NCI-H510A treated with DMSO at 0.1 percent for 48 hours (cell line): Measurements from ENCODE around the gene KRT82.
A peak's percentile ranks its signal among the peaks of the same experiment; 100 is the strongest.
"Not testable (repeated sequence)": the region's sequence is repeated elsewhere in the genome, so short reads cannot be mapped to it uniquely, and the experiment has no call there.

Experiments
- DNase-seq: peaks from one replicate; lab custom pipeline; 2025; lab: John Stamatoyannopoulos, UW

The KRT82 gene

GRCh38 chr12:52410589-52411248 is 4.6 kb upstream of the KRT82 start:
- DNase-seq: not testable (repeated sequence)

GRCh38 chr12:52407918-52408317 is 1.8 kb upstream of the KRT82 start:
- no peak for DNase-seq

GRCh38 chr12:52404951-52405350 is 1.2 kb downstream of the KRT82 start:
- DNase-seq: no peak

GRCh38 chr12:52403561-52403960 is 2.6 kb downstream of the KRT82 start:
- DNase-seq: no peak

GRCh38 chr12:52402873-52403540 is 3.1 kb downstream of the KRT82 start:
- no peak for DNase-seq

- no peak for DNase-seq
Measured at GRCh38 chr12:52402377-52402776, 3.8 kb downstream of the KRT82 start.

- DNase-seq: no peak
Measured at GRCh38 chr12:52401926-52402325, 4.2 kb downstream of the KRT82 start.

GRCh38 chr12:52401526-52401925 is 4.6 kb downstream of the KRT82 start:
- DNase-seq: no peak

- no peak for DNase-seq
Measured at GRCh38 chr12:52400906-52401305, 5.2 kb downstream of the KRT82 start.

- no peak for DNase-seq
Measured at GRCh38 chr12:52399756-52400155, 6.4 kb downstream of the KRT82 start.

- DNase-seq: no peak
Measured at GRCh38 chr12:52398176-52398575, 8.0 kb downstream of the KRT82 start.

GRCh38 chr12:52396656-52397055 is 9.5 kb downstream of the KRT82 start:
- DNase-seq: no peak

GRCh38 chr12:52395761-52396434 is 10.2 kb downstream of the KRT82 start:
- peak; percentile 31 for DNase-seq

GRCh38 chr12:52394836-52395405 is 11.2 kb downstream of the KRT82 start:
- no peak for DNase-seq

GRCh38 chr12:52392465-52393007 is 13.6 kb downstream of the KRT82 start:
- DNase-seq: no peak

- DNase-seq: no peak
Measured at GRCh38 chr12:52391618-52392002, 14.5 kb downstream of the KRT82 start.

- DNase-seq: no peak
Measured at GRCh38 chr12:52390739-52391617, 15.2 kb downstream of the KRT82 start.

- DNase-seq: no peak
Measured at GRCh38 chr12:52389313-52390207, 16.6 kb downstream of the KRT82 start.

GRCh38 chr12:52387859-52388258 is 18.3 kb downstream of the KRT82 start:
- DNase-seq: no peak

- no peak for DNase-seq
Measured at GRCh38 chr12:52385226-52385702, 20.9 kb downstream of the KRT82 start, which contains the start of gene KRT84. Gene KRT84 (minus strand): TSS chr12:52385652. CDS start chr12:52385585, 67 bp downstream.
